HepG2 (cell line): ENCODE measurements around the gene ZNF48. TPM values are rescaled to one million over a fixed set of nuclear protein-coding genes. Genes with fewer than 3 reads are reported as not detected.

Experiments used
- ARNT2 ChIP-seq: sonication (generic); formaldehyde crosslinking; IDR thresholded peaks from 2 replicates; pipeline ENCODE4 v1.8.0; 2022; ENCODE audit warnings: mild to moderate bottlenecking, low read depth, missing genetic modification reagents, moderate library complexity
- CEBPG ChIP-seq: IDR thresholded peaks from 2 replicates; pipeline ENCODE4 v1.6.1; 2016
- GZF1 ChIP-seq: sonication (generic); formaldehyde crosslinking; IDR thresholded peaks from 2 replicates; pipeline ENCODE4 v1.5.1; 2020; ENCODE audit warnings: mild to moderate bottlenecking, missing genetic modification reagents
- ISL2 ChIP-seq: sonication (generic); formaldehyde crosslinking; IDR thresholded peaks from 2 replicates; pipeline ENCODE4 v1.5.0; 2020; ENCODE audit warnings: missing genetic modification reagents
- JUN ChIP-seq: sonication (generic); formaldehyde crosslinking; IDR thresholded peaks from 2 replicates; pipeline ENCODE4 v1.4.0; 2020; ENCODE audit warnings: mild to moderate bottlenecking, missing genetic modification reagents
- KLF6 ChIP-seq: IDR thresholded peaks from 2 replicates; pipeline ENCODE4 v1.8.0; 2016; ENCODE audit warnings: missing biosample characterization, missing genetic modification reagents
- MED13 ChIP-seq: sonication (generic); formaldehyde crosslinking; IDR thresholded peaks from 2 replicates; pipeline ENCODE4 v1.5.0; 2020; ENCODE audit warnings: missing genetic modification reagents
- SATB2 ChIP-seq: sonication (generic); formaldehyde crosslinking; IDR thresholded peaks from 2 replicates; pipeline ENCODE4 v1.5.0; 2020; ENCODE audit warnings: missing genetic modification reagents
- STAG1 ChIP-seq: sonication (generic); formaldehyde crosslinking; IDR thresholded peaks from 2 replicates; pipeline ENCODE4 v1.4.0; 2020; ENCODE audit warnings: missing genetic modification reagents
- TBL1XR1 ChIP-seq: fragments of 150-350 bp; IDR thresholded peaks from 2 replicates; pipeline ENCODE4 v1.6.1; 2014; ENCODE audit warnings: borderline replicate concordance, low read length; ENCODE audit not compliant: partially characterized antibody
- ZNF724P ChIP-seq: sonication (generic); formaldehyde crosslinking; IDR thresholded peaks from 2 replicates; pipeline ENCODE4 v1.8.0; 2022; ENCODE audit warnings: missing genetic modification reagents, borderline replicate concordance
- polyA plus RNA-seq, 8 experiments: library from polyadenylated mRNA; depleted of rRNA in 3 of 8; stranded (reverse) in 7 of 8; unstranded in 1 of 8; fragments of >200 nt; fragmentation: Illumina TruSeq in 4 of 8; extraction: Trizol in 4 of 8; gene quantifications; 2 replicates each; pipeline versions ENCODE4 v1.2.1 to v1.2.3, GENCODE V29; 2011 to 2016; ENCODE audit warnings: low read depth in 4 of 8, missing spikeins in 1 of 8, mixed read lengths in 1 of 8; ENCODE audit not compliant: insufficient read depth in 1 of 8
- total RNA-seq, 5 experiments: library from RNA; depleted of rRNA; stranded (reverse); fragments of >200 nt; fragmentation: Illumina TruSeq; extraction: Trizol; gene quantifications; 2 replicates each; pipeline ENCODE4 v1.2.3, GENCODE V29; 2016; ENCODE audit warnings: low read depth in 1 of 5
- TF ChIP-seq, protein P1 (sequence below): sonication (generic); formaldehyde crosslinking; conservative IDR thresholded peaks from 2 replicates; pipeline ENCODE4 v1.4.0; 2020; ENCODE audit warnings: missing genetic modification reagents
- TF ChIP-seq, protein P2 (sequence below): sonication (generic); formaldehyde crosslinking; IDR thresholded peaks from 2 replicates; pipeline ENCODE4 v1.4.0; 2020; ENCODE audit warnings: missing genetic modification reagents, borderline replicate concordance
- TF ChIP-seq, protein P3 (sequence below): sonication (generic); formaldehyde crosslinking; IDR thresholded peaks from 2 replicates; pipeline ENCODE4 v1.5.0; 2020; ENCODE audit warnings: mild to moderate bottlenecking, missing genetic modification reagents
- TF ChIP-seq, protein P4 (sequence below): sonication (generic); formaldehyde crosslinking; IDR thresholded peaks from 2 replicates; pipeline ENCODE4 v1.4.0; 2020; ENCODE audit warnings: low read depth, missing genetic modification reagents

Gene ZNF48
- total and polyA plus RNA-seq, 2 of the 13 experiments (the other 11 are each of a cell fraction or from before 2014, with no cell fraction given) = 9.9 to 12.3 TPM

DNA sequence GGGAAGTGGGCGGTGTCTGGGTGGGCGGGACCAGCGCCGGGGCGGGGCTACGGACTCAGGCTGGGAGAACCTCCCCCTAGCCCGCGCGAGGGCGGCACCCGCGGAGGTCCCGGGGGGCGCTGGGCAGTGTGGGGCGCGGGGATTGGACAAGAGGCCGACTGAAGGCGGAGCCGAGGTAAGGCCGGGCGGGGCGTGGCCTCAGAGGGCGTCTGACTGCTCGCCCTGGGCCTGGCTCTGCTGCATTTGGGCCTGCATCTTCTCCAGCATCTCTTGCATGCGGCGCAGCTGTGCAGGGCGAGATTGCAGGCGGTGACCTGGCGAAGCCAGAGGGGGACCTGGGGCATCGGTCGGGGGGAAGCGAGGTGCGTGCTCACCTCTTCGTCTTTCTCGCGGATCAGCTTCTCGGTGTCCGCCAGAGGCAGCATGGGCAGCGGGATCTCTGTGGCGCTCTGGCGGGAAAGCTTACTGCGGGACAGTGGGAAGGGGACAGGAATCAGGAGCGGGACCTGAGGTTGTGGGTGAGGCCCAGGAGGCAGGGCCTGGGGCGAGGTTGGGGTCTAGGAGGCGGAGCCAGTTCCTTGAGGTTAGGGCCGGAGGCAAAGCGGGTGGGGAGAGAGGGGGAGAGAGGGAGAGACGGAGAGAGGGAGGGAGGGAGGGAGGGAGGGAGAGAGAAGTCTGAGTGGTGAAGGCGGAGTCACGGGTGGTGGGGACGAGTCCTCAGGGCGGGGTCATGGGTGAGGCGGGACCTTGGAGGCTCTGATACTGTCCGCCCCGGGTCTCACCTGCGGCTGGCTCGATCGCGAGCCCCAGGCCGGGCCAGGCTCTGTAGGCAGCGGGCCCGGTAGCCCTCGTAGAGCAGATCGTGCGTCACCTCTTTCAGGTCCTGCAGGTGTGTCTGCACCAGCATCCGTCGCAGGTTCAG lies 16.7 kb upstream of the ZNF48 start (continued):
- TF ChIP-seq ZNF724P (CRISPR knock-in tag) (peak; percentile 21; the same call in 1 of the 2 replicates), STAG1 (CRISPR knock-in tag) (peak; percentile 43), CEBPG (CRISPR knock-in tag) (peak; percentile 31), GZF1 (CRISPR knock-in tag) (peak; percentile 87), KLF6 (peak; percentile 66; the same call in 1 of the 2 replicates), TBL1XR1 (no peak), SATB2 (CRISPR knock-in tag) (no peak), MED13 (CRISPR knock-in tag) (no peak), JUN (CRISPR knock-in tag) (peak; percentile 58; the same call in 1 of the 2 replicates), ARNT2 (peak; percentile 71; the same call in 1 of the 2 replicates), ISL2 (CRISPR knock-in tag) (no peak; the same call in none of the 2 replicates)
- TF ChIP-seq, protein P1, sequence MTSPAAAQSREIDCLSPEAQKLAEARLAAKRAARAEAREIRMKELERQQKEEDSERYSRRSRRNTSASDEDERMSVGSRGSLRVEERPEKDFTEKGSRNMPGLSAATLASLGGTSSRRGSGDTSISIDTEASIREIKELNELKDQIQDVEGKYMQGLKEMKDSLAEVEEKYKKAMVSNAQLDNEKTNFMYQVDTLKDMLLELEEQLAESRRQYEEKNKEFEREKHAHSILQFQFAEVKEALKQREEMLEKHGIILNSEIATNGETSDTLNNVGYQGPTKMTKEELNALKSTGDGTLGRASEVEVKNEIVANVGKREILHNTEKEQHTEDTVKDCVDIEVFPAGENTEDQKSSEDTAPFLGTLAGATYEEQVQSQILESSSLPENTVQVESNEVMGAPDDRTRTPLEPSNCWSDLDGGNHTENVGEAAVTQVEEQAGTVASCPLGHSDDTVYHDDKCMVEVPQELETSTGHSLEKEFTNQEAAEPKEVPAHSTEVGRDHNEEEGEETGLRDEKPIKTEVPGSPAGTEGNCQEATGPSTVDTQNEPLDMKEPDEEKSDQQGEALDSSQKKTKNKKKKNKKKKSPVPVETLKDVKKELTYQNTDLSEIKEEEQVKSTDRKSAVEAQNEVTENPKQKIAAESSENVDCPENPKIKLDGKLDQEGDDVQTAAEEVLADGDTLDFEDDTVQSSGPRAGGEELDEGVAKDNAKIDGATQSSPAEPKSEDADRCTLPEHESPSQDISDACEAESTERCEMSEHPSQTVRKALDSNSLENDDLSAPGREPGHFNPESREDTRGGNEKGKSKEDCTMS (CRISPR knock-in tag) = 0 out of 2 replicates have a peak, but pooled peaks have one; percentile 55
- TF ChIP-seq, protein P2, sequence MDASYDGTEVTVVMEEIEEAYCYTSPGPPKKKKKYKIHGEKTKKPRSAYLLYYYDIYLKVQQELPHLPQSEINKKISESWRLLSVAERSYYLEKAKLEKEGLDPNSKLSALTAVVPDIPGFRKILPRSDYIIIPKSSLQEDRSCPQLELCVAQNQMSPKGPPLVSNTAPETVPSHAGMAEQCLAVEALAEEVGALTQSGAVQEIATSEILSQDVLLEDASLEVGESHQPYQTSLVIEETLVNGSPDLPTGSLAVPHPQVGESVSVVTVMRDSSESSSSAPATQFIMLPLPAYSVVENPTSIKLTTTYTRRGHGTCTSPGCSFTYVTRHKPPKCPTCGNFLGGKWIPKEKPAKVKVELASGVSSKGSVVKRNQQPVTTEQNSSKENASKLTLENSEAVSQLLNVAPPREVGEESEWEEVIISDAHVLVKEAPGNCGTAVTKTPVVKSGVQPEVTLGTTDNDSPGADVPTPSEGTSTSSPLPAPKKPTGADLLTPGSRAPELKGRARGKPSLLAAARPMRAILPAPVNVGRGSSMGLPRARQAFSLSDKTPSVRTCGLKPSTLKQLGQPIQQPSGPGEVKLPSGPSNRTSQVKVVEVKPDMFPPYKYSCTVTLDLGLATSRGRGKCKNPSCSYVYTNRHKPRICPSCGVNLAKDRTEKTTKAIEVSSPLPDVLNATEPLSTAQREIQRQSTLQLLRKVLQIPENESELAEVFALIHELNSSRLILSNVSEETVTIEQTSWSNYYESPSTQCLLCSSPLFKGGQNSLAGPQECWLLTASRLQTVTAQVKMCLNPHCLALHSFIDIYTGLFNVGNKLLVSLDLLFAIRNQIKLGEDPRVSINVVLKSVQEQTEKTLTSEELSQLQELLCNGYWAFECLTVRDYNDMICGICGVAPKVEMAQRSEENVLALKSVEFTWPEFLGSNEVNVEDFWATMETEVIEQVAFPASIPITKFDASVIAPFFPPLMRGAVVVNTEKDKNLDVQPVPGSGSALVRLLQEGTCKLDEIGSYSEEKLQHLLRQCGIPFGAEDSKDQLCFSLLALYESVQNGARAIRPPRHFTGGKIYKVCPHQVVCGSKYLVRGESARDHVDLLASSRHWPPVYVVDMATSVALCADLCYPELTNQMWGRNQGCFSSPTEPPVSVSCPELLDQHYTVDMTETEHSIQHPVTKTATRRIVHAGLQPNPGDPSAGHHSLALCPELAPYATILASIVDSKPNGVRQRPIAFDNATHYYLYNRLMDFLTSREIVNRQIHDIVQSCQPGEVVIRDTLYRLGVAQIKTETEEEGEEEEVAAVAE = peak; percentile 99
- TF ChIP-seq, protein P3, sequence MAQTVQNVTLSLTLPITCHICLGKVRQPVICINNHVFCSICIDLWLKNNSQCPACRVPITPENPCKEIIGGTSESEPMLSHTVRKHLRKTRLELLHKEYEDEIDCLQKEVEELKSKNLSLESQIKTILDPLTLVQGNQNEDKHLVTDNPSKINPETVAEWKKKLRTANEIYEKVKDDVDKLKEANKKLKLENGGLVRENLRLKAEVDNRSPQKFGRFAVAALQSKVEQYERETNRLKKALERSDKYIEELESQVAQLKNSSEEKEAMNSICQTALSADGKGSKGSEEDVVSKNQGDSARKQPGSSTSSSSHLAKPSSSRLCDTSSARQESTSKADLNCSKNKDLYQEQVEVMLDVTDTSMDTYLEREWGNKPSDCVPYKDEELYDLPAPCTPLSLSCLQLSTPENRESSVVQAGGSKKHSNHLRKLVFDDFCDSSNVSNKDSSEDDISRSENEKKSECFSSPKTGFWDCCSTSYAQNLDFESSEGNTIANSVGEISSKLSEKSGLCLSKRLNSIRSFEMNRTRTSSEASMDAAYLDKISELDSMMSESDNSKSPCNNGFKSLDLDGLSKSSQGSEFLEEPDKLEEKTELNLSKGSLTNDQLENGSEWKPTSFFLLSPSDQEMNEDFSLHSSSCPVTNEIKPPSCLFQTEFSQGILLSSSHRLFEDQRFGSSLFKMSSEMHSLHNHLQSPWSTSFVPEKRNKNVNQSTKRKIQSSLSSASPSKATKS (CRISPR knock-in tag) = 0 out of 2 replicates have a peak, but pooled peaks have one; percentile 72
- TF ChIP-seq, protein P4, sequence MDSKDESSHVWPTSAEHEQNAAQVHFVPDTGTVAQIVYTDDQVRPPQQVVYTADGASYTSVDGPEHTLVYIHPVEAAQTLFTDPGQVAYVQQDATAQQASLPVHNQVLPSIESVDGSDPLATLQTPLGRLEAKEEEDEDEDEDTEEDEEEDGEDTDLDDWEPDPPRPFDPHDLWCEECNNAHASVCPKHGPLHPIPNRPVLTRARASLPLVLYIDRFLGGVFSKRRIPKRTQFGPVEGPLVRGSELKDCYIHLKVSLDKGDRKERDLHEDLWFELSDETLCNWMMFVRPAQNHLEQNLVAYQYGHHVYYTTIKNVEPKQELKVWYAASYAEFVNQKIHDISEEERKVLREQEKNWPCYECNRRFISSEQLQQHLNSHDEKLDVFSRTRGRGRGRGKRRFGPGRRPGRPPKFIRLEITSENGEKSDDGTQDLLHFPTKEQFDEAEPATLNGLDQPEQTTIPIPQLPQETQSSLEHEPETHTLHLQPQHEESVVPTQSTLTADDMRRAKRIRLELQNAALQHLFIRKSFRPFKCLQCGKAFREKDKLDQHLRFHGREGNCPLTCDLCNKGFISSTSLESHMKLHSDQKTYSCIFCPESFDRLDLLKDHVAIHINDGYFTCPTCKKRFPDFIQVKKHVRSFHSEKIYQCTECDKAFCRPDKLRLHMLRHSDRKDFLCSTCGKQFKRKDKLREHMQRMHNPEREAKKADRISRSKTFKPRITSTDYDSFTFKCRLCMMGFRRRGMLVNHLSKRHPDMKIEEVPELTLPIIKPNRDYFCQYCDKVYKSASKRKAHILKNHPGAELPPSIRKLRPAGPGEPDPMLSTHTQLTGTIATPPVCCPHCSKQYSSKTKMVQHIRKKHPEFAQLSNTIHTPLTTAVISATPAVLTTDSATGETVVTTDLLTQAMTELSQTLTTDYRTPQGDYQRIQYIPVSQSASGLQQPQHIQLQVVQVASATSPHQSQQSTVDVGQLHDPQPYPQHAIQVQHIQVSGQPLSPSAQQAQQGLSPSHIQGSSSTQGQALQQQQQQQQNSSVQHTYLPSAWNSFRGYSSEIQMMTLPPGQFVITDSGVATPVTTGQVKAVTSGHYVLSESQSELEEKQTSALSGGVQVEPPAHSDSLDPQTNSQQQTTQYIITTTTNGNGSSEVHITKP (CRISPR knock-in tag) = 0 out of 2 replicates have a peak, but pooled peaks have one; percentile 45
